ENCODE results near the gene KIF17. TPM values are rescaled to one million over a fixed set of nuclear protein-coding genes. Genes with fewer than 3 reads are reported as not detected.
"Not testable (repeated sequence)": the region's sequence is repeated elsewhere in the genome, so short reads cannot be mapped to it uniquely, and the experiment has no call there.

The KIF17 gene
- polyA plus RNA-seq, 2 of the 4 experiments (the other 2 are of a cell fraction), result 0.78 to 1.0 TPM

DNA sequence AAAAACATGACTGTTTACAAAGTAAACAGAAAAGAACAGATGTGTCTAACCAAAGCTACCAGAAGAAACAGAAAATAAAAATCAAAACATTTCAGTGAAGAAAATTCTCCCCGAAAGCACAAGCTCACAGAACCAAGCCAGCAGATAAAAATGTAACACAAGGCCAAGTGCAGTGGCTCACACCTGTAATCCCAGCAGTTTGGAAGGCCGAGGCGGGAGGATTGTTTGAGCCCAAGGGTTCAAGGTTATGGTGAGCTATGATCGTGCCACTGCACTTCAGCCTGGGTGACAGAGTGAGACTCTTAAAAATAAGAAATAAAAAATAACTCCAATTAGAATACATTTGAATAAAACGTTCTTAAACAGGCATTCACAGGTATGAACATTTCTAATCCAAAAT lies 37.5 kb downstream of the KIF17 start:
- FAIRE-seq, result no peak
- ChIA-PET CTCF (interaction anchor here (0.6 to 1.9 kb wide), 2 partner anchors 12 to 936 kb away, joined by 3 to 5 read pairs; no protein-coding TSS in a partner anchor), POLR2A (no interaction called here)
- Histone ChIP-seq H3K27ac (no peak overlapping the region), H3K9me3 (no peaks in the 10 kb centered on the region), H3K4me2 (no peak overlapping the region), H3K4me3 (no peak overlapping the region), H3K4me1 (no peaks in the 10 kb centered on the region)
- WGBS (ENCODE audit: missing lambda C conversion rate), result 73% methylated on average over 5 of the region's 5 CpGs
- no peak for ATAC-seq
- DNase-seq (ENCODE audit: low read depth in 1 of 2, low spot score in 1 of 2), result no peak
- TF ChIP-seq SMC3 (IDR thresholded peaks at IDR 0.05) (no peak), BHLHE40 (IDR thresholded peaks at IDR 0.05; ENCODE audit: low read depth, low read length) (no peak), CHD2 (IDR thresholded peaks at IDR 0.05; ENCODE audit: low read length, partially characterized antibody) (no peak), CHD4 (IDR thresholded peaks at IDR 0.05; ENCODE audit: borderline replicate concordance) (no peak), TP53 (CRISPR knock-in tag; IDR thresholded peaks at IDR 0.05) (no peak), JUN (IDR thresholded peaks at IDR 0.05) (no peak), NR3C1 (IDR thresholded peaks at IDR 0.05) (no peak)
- TF ChIP-seq, protein P1, sequence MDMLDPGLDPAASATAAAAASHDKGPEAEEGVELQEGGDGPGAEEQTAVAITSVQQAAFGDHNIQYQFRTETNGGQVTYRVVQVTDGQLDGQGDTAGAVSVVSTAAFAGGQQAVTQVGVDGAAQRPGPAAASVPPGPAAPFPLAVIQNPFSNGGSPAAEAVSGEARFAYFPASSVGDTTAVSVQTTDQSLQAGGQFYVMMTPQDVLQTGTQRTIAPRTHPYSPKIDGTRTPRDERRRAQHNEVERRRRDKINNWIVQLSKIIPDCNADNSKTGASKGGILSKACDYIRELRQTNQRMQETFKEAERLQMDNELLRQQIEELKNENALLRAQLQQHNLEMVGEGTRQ (IDR thresholded peaks at IDR 0.05), result no peak
- TF ChIP-seq, protein P2, sequence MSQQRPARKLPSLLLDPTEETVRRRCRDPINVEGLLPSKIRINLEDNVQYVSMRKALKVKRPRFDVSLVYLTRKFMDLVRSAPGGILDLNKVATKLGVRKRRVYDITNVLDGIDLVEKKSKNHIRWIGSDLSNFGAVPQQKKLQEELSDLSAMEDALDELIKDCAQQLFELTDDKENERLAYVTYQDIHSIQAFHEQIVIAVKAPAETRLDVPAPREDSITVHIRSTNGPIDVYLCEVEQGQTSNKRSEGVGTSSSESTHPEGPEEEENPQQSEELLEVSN (IDR thresholded peaks at IDR 0.05; ENCODE audit: borderline replicate concordance, low read depth), result no peak

DNA sequence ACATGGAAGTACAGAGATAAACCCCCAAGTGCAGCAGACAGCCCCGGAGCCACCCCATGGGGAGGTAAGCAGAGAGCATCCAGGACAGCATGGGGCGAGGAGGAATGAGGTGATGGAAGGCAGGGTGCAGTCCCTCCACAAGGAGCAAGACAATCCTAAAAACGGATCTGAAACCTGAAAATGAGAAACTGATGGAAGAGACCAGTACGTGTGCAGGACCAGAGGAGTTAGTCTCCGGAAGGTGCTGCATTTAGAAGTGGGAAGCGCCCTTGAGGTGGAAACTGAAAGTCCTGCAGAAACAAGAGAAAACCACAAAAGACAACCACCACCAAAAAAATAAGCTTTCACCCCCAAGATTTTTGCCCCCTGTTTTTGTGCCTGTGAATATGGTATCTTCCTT lies 39.2 kb downstream of the KIF17 start:
- ChIA-PET POLR2A (no interaction called here), CTCF (no interaction called here)
- FAIRE-seq (no peak), ATAC-seq (no peak), DNase-seq (ENCODE audit: low read depth in 1 of 2, low spot score in 1 of 2) (no peak)
- H3K4me1 ChIP-seq, result no peaks in the 10 kb centered on the region
- no peak overlapping the region for H3K4me2 ChIP-seq
- no peaks in the 10 kb centered on the region for H3K9me3 ChIP-seq
- TF ChIP-seq EP300 (IDR thresholded peaks at IDR 0.05) (no peak), KDM5A (IDR thresholded peaks at IDR 0.05) (no peak), FOSB (CRISPR knock-in tag; IDR thresholded peaks at IDR 0.05) (no peak), RAD21 (conservative IDR thresholded peaks at IDR 0.05 in 1 of 2, IDR thresholded peaks at IDR 0.05 in 1 of 2) (no peak), BHLHE40 (IDR thresholded peaks at IDR 0.05; ENCODE audit: low read depth, low read length) (no peak), ESRRA (IDR thresholded peaks at IDR 0.05; ENCODE audit: borderline replicate concordance, low read length) (no peak)
- TF ChIP-seq, protein P3, sequence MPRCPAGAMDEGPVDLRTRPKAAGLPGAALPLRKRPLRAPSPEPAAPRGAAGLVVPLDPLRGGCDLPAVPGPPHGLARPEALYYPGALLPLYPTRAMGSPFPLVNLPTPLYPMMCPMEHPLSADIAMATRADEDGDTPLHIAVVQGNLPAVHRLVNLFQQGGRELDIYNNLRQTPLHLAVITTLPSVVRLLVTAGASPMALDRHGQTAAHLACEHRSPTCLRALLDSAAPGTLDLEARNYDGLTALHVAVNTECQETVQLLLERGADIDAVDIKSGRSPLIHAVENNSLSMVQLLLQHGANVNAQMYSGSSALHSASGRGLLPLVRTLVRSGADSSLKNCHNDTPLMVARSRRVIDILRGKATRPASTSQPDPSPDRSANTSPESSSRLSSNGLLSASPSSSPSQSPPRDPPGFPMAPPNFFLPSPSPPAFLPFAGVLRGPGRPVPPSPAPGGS (IDR thresholded peaks at IDR 0.05), result no peak
- TF ChIP-seq, protein P4, sequence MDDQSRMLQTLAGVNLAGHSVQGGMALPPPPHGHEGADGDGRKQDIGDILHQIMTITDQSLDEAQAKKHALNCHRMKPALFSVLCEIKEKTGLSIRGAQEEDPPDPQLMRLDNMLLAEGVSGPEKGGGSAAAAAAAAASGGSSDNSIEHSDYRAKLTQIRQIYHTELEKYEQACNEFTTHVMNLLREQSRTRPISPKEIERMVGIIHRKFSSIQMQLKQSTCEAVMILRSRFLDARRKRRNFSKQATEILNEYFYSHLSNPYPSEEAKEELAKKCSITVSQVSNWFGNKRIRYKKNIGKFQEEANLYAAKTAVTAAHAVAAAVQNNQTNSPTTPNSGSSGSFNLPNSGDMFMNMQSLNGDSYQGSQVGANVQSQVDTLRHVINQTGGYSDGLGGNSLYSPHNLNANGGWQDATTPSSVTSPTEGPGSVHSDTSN (IDR thresholded peaks at IDR 0.05), result no peak
- TF ChIP-seq, protein P5, sequence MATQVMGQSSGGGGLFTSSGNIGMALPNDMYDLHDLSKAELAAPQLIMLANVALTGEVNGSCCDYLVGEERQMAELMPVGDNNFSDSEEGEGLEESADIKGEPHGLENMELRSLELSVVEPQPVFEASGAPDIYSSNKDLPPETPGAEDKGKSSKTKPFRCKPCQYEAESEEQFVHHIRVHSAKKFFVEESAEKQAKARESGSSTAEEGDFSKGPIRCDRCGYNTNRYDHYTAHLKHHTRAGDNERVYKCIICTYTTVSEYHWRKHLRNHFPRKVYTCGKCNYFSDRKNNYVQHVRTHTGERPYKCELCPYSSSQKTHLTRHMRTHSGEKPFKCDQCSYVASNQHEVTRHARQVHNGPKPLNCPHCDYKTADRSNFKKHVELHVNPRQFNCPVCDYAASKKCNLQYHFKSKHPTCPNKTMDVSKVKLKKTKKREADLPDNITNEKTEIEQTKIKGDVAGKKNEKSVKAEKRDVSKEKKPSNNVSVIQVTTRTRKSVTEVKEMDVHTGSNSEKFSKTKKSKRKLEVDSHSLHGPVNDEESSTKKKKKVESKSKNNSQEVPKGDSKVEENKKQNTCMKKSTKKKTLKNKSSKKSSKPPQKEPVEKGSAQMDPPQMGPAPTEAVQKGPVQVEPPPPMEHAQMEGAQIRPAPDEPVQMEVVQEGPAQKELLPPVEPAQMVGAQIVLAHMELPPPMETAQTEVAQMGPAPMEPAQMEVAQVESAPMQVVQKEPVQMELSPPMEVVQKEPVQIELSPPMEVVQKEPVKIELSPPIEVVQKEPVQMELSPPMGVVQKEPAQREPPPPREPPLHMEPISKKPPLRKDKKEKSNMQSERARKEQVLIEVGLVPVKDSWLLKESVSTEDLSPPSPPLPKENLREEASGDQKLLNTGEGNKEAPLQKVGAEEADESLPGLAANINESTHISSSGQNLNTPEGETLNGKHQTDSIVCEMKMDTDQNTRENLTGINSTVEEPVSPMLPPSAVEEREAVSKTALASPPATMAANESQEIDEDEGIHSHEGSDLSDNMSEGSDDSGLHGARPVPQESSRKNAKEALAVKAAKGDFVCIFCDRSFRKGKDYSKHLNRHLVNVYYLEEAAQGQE (IDR thresholded peaks at IDR 0.05), result no peak
- H3K4me3 ChIP-seq, result no peak overlapping the region
- no peak overlapping the region for H3K27ac ChIP-seq
- WGBS (ENCODE audit: missing lambda C conversion rate), result 73% methylated on average over 6 of the region's 6 CpGs

DNA sequence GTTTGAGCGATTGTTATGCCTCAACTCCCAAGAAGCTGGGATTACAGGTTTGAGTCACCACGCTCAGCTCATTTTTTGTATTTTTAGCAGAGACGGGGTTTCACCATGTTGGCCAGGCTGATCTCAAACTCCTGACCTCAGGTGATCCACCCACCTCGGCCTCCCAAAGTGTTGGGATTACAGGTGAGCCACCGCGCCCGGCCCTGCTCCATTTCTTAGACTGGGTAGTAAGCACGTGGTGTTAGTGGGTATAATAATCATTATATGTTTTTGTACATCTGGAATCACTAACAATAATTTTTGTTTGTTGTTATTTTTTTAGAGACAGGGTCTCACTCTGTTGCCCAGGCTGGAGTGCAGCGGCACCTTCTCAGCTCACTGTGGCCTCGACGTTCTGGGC lies 44.2 kb downstream of the KIF17 start:
- not testable (repeated sequence) for H3K4me1 ChIP-seq; H3K9me3 ChIP-seq; H3K4me2 ChIP-seq; H3K4me3 ChIP-seq; ATAC-seq; DNase-seq (ENCODE audit: low read depth in 1 of 2, low spot score in 1 of 2); FAIRE-seq; H3K27ac ChIP-seq
- ChIA-PET POLR2A (interaction anchor here (0.6 kb wide), 1 partner anchor 92 kb away, joined by 4 read pairs; no protein-coding TSS in a partner anchor), CTCF (interaction anchor here (1.0 kb wide), 1 partner anchor 597 kb away, joined by 3 read pairs; no protein-coding TSS in a partner anchor)
- 80% methylated on average over 11 of the region's 11 CpGs for WGBS (ENCODE audit: missing lambda C conversion rate)
